WTC11 (cell line): Measurements from ENCODE around the gene DYNLL2. TPM values are rescaled to one million over a fixed set of nuclear protein-coding genes. Genes with fewer than 3 reads are reported as not detected.

Experiments
- ATAC-seq: fragments of 200-7000 bp; cut with Tn5 transposase; 2 replicates; pipeline ENCODE4 v1.10.0; 2021; ENCODE audit warnings: mild to moderate bottlenecking, moderate library complexity
- CTCF ChIA-PET: fragments of 300-600 bp; sonication (Branson Sonifier 250); formaldehyde crosslinking; loops from one replicate; lab custom pipeline; 2021; ENCODE audit warnings: antibody characterized with exemption; lab: Charles Lee
- POLR2A ChIA-PET: fragments of 350-600 bp; sonication (Branson Sonifier 250); formaldehyde crosslinking; loops from one replicate; lab custom pipeline; 2021; ENCODE audit warnings: antibody characterized with exemption; lab: Charles Lee
- DNase-seq: peaks from one replicate; pipeline ENCODE4 v3.0.0; 2021; ENCODE audit warnings: low spot score
- H3K27ac Mint-ChIP-seq: 2 replicates; pipeline ENCODE4 v1.8.0; 2021; ENCODE audit warnings: mixed read lengths
- H3K27me3 Mint-ChIP-seq: 2 replicates; pipeline ENCODE4 v1.8.0; 2021; ENCODE audit warnings: low read depth, mild to moderate bottlenecking, moderate library complexity, mixed read lengths
- H3K36me3 Mint-ChIP-seq: 2 replicates; pipeline ENCODE4 v1.8.0; 2021; ENCODE audit warnings: mixed read lengths
- H3K4me1 Mint-ChIP-seq: 2 replicates; pipeline ENCODE4 v1.8.0; 2022; ENCODE audit warnings: mixed read lengths
- H3K4me3 Mint-ChIP-seq: 2 replicates; pipeline ENCODE4 v1.8.0; 2021; ENCODE audit warnings: mild to moderate bottlenecking, moderate library complexity, mixed read lengths
- H3K9me3 Mint-ChIP-seq: 2 replicates; pipeline ENCODE4 v1.8.0; 2021; ENCODE audit warnings: mixed read lengths
- AFF4 ChIP-seq: sonication (generic); formaldehyde crosslinking; IDR thresholded peaks from 2 replicates; pipeline ENCODE4 v1.8.1; 2023; ENCODE audit warnings: mild to moderate bottlenecking, missing genetic modification reagents, borderline replicate concordance
- AR ChIP-seq: fragments of 250-450 bp; sonication (Bioruptor Pico); IDR thresholded peaks from 2 replicates; pipeline ENCODE4 v1.9.0; 2021; ENCODE audit warnings: mild to moderate bottlenecking
- CREB1 ChIP-seq: sonication (generic); formaldehyde crosslinking; IDR thresholded peaks from 2 replicates; pipeline ENCODE4 v1.8.0; 2023; ENCODE audit warnings: mild to moderate bottlenecking, missing genetic modification reagents
- CREM ChIP-seq: sonication (generic); formaldehyde crosslinking; IDR thresholded peaks from 2 replicates; pipeline ENCODE4 v1.8.1; 2022; ENCODE audit warnings: mild to moderate bottlenecking, missing genetic modification reagents, moderate library complexity
- FOXP1 ChIP-seq: sonication (generic); formaldehyde crosslinking; IDR thresholded peaks from 2 replicates; pipeline ENCODE4 v1.8.0; 2022; ENCODE audit warnings: missing genetic modification reagents, mild to moderate bottlenecking, moderate library complexity, borderline replicate concordance
- GABPB1 ChIP-seq: sonication (generic); formaldehyde crosslinking; IDR thresholded peaks from 2 replicates; pipeline ENCODE4 v1.8.1; 2023; ENCODE audit warnings: mild to moderate bottlenecking, missing genetic modification reagents
- JUN ChIP-seq: sonication (generic); formaldehyde crosslinking; IDR thresholded peaks from 2 replicates; pipeline ENCODE4 v1.8.0; 2023; ENCODE audit warnings: mild to moderate bottlenecking, missing genetic modification reagents
- MLX ChIP-seq: sonication (generic); formaldehyde crosslinking; IDR thresholded peaks from 2 replicates; pipeline ENCODE4 v1.8.1; 2023; ENCODE audit warnings: mild to moderate bottlenecking, missing genetic modification reagents, moderate library complexity
- TEAD1 ChIP-seq: sonication (generic); formaldehyde crosslinking; IDR thresholded peaks from 2 replicates; pipeline ENCODE4 v1.8.0; 2022; ENCODE audit warnings: mild to moderate bottlenecking, missing genetic modification reagents
- USF1 ChIP-seq: sonication (generic); formaldehyde crosslinking; IDR thresholded peaks from 2 replicates; pipeline ENCODE4 v1.8.0; 2022; ENCODE audit warnings: mild to moderate bottlenecking, missing genetic modification reagents
- ZMAT4 ChIP-seq: fragments of 250-450 bp; sonication (Bioruptor Pico); IDR thresholded peaks from 2 replicates; pipeline ENCODE4 v1.9.0; 2021; ENCODE audit warnings: mild to moderate bottlenecking
- ZNF281 ChIP-seq: sonication (generic); formaldehyde crosslinking; IDR thresholded peaks from 2 replicates; pipeline ENCODE4 v1.8.0; 2023; ENCODE audit warnings: mild to moderate bottlenecking, missing genetic modification reagents
- ZNF423 ChIP-seq: fragments of 250-450 bp; sonication (Bioruptor Pico); IDR thresholded peaks from 2 replicates; pipeline ENCODE4 v2.1.2; 2022; ENCODE audit warnings: mild to moderate bottlenecking, moderate library complexity
- ZNF425 ChIP-seq: fragments of 250-450 bp; sonication (Bioruptor Pico); conservative IDR thresholded peaks from 2 replicates; pipeline ENCODE4 v1.9.0; 2021; ENCODE audit warnings: mild to moderate bottlenecking
- ZNF532 ChIP-seq: fragments of 250-450 bp; sonication (Bioruptor Pico); IDR thresholded peaks from 2 replicates; pipeline ENCODE4 v1.9.0; 2021; ENCODE audit warnings: mild to moderate bottlenecking, borderline replicate concordance
- ZNF671 ChIP-seq: fragments of 250-450 bp; sonication (Bioruptor Pico); IDR thresholded peaks from 2 replicates; pipeline ENCODE4 v1.8.0; 2021; ENCODE audit warnings: mild to moderate bottlenecking
- total RNA-seq: library from RNA; stranded (reverse); gene quantifications from 3 replicates; pipeline ENCODE4 v1.2.3, GENCODE V29; 2021

DYNLL2 gene
- total RNA-seq, 1 experiment from 2014 or later: 34.6 TPM

- TF ChIP-seq ZNF423 (CRISPR knock-in tag) (no peak), USF1 (CRISPR knock-in tag) (no peak)
Measured at GRCh38 chr17:58039975-58040374, 43.2 kb upstream of the DYNLL2 start (continued).

GRCh38 chr17:58040386-58040785 lies 42.8 kb upstream of the DYNLL2 start:
- CTCF ChIA-PET: no interaction called here
- no peak for TF ChIP-seq ZNF281
- TF ChIP-seq ZNF425 (CRISPR knock-in tag): no peak
- no peak for TF ChIP-seq CREM (CRISPR knock-in tag)
- no peak for TF ChIP-seq JUN (CRISPR knock-in tag)
- TF ChIP-seq MLX: no peak
- no peak for TF ChIP-seq CREB1 (CRISPR knock-in tag)
- TF ChIP-seq GABPB1: no peak
- TF ChIP-seq ZNF532 (CRISPR knock-in tag): no peak
- TF ChIP-seq ZNF671 (CRISPR knock-in tag): no peak
- TF ChIP-seq AR (CRISPR knock-in tag): no peak
- no peak for TF ChIP-seq ZMAT4 (CRISPR knock-in tag)
- no peak for TF ChIP-seq FOXP1
- TF ChIP-seq TEAD1 (CRISPR knock-in tag): no peak
- TF ChIP-seq AFF4 (CRISPR knock-in tag): no peak
- DNase-seq (no peak), ATAC-seq (no peak)
- Mint-ChIP-seq H3K27ac (no peak overlapping the region), H3K9me3 (peaks cover 13% of the 10 kb centered on the region), H3K4me1 (0 out of 2 replicates have a peak, but pooled peaks cover 2% of the 10 kb centered on the region), H3K27me3 (peaks cover 4% of the 10 kb centered on the region; the same call in 1 of the 2 replicates), H3K36me3 (no peaks in the 10 kb centered on the region), H3K4me3 (no peak overlapping the region)
- POLR2A ChIA-PET: interaction anchor here (1.1 kb wide), 1 partner anchor 33 kb away, joined by 5 read pairs; the partner anchor contains the start of gene SRSF1
